ENCODE data around the gene ELP6. TPM values are rescaled to one million over a fixed set of nuclear protein-coding genes. Genes with fewer than 3 reads are reported as not detected.
A peak's percentile ranks its signal among the peaks of the same experiment; 100 is the strongest.

Gene ELP6, protein sequence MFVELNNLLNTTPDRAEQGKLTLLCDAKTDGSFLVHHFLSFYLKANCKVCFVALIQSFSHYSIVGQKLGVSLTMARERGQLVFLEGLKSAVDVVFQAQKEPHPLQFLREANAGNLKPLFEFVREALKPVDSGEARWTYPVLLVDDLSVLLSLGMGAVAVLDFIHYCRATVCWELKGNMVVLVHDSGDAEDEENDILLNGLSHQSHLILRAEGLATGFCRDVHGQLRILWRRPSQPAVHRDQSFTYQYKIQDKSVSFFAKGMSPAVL
- total RNA-seq (2014; rRNA removed; shearing (Covaris generic)): 33.7 and 40.5 TPM in 2 replicates
- polyA plus RNA-seq (2016; fragmentation: Nextera tagmentation; extraction: Ambion mirVana): 41.6 and 42.8 TPM in 2 replicates
- long read RNA-seq, transcript ELP6-206 (6 exons, 1,277 nt): minor isoform, 9 of 68 reads
- long read RNA-seq, transcript ELP6-201 (7 exons, 1,401 nt): major isoform, 26 of 68 reads
- long read RNA-seq, partial matches to known transcripts: 10 of 68 reads
- long read RNA-seq, other reads (novel, unspliced or antisense): 18 of 68 reads

GRCh38 chr3:47513125-47513929, at the start of gene ELP6:
ELP6 (minus strand) TSS chr3:47513712; CDS start chr3:47513590, 122 bp downstream.
- Mint-ChIP-seq H3K27me3 (ENCODE audit: insufficient read depth, low read depth, poor library complexity) (peaks cover 19% of the 10 kb centered on the region), H3K4me1 (peaks cover 7% of the 10 kb centered on the region), H3K36me3 (ENCODE audit: low read depth) (peaks cover 34% of the 10 kb centered on the region), H3K27ac (peak within 1 kb of the TSS; percentile 98), H3K9me3 (no peaks in the 10 kb centered on the region; the same call in 1 of the 3 replicates), H3K4me3 (peak within 1 kb of the TSS; percentile 99)
- Histone ChIP-seq H3K4me3 (peak within 1 kb of the TSS; percentile 59), H3K27me3 (ENCODE audit: insufficient read depth) (no peaks in the 10 kb centered on the region), H4K20me1 (replicated peaks; ENCODE audit: insufficient read depth) (no peaks in the 10 kb centered on the region), H3K36me3 (ENCODE audit: insufficient read depth) (peaks cover 7% of the 10 kb centered on the region; the same call in 1 of the 2 replicates), H3K79me2 (replicated peaks; ENCODE audit: insufficient read depth) (peaks cover 27% of the 10 kb centered on the region), H3K4me1 (ENCODE audit: insufficient read depth) (peaks cover 12% of the 10 kb centered on the region), H2AFZ (peak within 1 kb of the TSS; percentile 52), H3K27ac (ENCODE audit: low read depth) (peak within 1 kb of the TSS; percentile 86), H3K9me2 (ENCODE audit: insufficient read depth) (no peaks in the 10 kb centered on the region), H3F3A (replicated peaks; ENCODE audit: low read depth) (peaks cover 11% of the 10 kb centered on the region; the same call in 1 of the 2 replicates), H3K4me2 (peak within 1 kb of the TSS; percentile 90)
- ATAC-seq (peak; percentile 98), DNase-seq (ENCODE audit: low spot score) (peak; percentile 98)
- TF ChIP-seq, protein P1, sequence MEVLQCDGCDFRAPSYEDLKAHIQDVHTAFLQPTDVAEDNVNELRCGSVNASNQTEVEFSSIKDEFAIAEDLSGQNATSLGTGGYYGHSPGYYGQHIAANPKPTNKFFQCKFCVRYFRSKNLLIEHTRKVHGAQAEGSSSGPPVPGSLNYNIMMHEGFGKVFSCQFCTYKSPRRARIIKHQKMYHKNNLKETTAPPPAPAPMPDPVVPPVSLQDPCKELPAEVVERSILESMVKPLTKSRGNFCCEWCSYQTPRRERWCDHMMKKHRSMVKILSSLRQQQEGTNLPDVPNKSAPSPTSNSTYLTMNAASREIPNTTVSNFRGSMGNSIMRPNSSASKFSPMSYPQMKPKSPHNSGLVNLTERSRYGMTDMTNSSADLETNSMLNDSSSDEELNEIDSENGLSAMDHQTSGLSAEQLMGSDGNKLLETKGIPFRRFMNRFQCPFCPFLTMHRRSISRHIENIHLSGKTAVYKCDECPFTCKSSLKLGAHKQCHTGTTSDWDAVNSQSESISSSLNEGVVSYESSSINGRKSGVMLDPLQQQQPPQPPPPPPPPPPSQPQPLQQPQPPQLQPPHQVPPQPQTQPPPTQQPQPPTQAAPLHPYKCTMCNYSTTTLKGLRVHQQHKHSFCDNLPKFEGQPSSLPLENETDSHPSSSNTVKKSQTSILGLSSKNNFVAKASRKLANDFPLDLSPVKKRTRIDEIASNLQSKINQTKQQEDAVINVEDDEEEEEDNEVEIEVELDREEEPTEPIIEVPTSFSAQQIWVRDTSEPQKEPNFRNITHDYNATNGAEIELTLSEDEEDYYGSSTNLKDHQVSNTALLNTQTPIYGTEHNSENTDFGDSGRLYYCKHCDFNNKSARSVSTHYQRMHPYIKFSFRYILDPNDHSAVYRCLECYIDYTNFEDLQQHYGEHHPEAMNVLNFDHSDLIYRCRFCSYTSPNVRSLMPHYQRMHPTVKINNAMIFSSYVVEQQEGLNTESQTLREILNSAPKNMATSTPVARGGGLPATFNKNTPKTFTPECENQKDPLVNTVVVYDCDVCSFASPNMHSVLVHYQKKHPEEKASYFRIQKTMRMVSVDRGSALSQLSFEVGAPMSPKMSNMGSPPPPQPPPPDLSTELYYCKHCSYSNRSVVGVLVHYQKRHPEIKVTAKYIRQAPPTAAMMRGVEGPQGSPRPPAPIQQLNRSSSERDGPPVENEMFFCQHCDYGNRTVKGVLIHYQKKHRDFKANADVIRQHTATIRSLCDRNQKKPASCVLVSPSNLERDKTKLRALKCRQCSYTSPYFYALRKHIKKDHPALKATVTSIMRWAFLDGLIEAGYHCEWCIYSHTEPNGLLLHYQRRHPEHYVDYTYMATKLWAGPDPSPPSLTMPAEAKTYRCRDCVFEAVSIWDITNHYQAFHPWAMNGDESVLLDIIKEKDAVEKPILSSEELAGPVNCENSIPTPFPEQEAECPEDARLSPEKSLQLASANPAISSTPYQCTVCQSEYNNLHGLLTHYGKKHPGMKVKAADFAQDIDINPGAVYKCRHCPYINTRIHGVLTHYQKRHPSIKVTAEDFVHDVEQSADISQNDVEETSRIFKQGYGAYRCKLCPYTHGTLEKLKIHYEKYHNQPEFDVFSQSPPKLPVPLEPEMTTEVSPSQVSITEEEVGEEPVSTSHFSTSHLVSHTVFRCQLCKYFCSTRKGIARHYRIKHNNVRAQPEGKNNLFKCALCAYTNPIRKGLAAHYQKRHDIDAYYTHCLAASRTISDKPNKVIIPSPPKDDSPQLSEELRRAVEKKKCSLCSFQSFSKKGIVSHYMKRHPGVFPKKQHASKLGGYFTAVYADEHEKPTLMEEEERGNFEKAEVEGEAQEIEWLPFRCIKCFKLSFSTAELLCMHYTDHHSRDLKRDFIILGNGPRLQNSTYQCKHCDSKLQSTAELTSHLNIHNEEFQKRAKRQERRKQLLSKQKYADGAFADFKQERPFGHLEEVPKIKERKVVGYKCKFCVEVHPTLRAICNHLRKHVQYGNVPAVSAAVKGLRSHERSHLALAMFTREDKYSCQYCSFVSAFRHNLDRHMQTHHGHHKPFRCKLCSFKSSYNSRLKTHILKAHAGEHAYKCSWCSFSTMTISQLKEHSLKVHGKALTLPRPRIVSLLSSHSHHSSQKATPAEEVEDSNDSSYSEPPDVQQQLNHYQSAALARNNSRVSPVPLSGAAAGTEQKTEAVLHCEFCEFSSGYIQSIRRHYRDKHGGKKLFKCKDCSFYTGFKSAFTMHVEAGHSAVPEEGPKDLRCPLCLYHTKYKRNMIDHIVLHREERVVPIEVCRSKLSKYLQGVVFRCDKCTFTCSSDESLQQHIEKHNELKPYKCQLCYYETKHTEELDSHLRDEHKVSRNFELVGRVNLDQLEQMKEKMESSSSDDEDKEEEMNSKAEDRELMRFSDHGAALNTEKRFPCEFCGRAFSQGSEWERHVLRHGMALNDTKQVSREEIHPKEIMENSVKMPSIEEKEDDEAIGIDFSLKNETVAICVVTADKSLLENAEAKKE (CRISPR knock-in tag; IDR thresholded peaks at IDR 0.05): no peak
- TF ChIP-seq, protein P2, sequence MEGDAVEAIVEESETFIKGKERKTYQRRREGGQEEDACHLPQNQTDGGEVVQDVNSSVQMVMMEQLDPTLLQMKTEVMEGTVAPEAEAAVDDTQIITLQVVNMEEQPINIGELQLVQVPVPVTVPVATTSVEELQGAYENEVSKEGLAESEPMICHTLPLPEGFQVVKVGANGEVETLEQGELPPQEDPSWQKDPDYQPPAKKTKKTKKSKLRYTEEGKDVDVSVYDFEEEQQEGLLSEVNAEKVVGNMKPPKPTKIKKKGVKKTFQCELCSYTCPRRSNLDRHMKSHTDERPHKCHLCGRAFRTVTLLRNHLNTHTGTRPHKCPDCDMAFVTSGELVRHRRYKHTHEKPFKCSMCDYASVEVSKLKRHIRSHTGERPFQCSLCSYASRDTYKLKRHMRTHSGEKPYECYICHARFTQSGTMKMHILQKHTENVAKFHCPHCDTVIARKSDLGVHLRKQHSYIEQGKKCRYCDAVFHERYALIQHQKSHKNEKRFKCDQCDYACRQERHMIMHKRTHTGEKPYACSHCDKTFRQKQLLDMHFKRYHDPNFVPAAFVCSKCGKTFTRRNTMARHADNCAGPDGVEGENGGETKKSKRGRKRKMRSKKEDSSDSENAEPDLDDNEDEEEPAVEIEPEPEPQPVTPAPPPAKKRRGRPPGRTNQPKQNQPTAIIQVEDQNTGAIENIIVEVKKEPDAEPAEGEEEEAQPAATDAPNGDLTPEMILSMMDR (conservative IDR thresholded peaks at IDR 0.05; ENCODE audit: low read depth in 2 of 2): peak; percentile 46 to 84; a peak in 3 of 4 replicates
- TF ChIP-seq EZH2 (IDR thresholded peaks at IDR 0.05; ENCODE audit: low read depth, unreplicated experiment) (no peak), ZNF114 (CRISPR knock-in tag; IDR thresholded peaks at IDR 0.05) (no peak), EZH2phosphoT487 (IDR thresholded peaks at IDR 0.05; ENCODE audit: unreplicated experiment) (no peak), STAT1 (IDR thresholded peaks at IDR 0.05; ENCODE audit: unreplicated experiment) (no peak), ZNF331 (CRISPR knock-in tag; IDR thresholded peaks at IDR 0.05; ENCODE audit: low read depth) (no peak), CREB1 (CRISPR knock-in tag; IDR thresholded peaks at IDR 0.05; ENCODE audit: low read depth) (peak; percentile 78), POLR2AphosphoS5 (IDR thresholded peaks at IDR 0.05; ENCODE audit: low read depth) (peak; percentile 86), REST (IDR thresholded peaks at IDR 0.05; ENCODE audit: unreplicated experiment) (peak; percentile 5)
- TF ChIP-seq, protein P3, sequence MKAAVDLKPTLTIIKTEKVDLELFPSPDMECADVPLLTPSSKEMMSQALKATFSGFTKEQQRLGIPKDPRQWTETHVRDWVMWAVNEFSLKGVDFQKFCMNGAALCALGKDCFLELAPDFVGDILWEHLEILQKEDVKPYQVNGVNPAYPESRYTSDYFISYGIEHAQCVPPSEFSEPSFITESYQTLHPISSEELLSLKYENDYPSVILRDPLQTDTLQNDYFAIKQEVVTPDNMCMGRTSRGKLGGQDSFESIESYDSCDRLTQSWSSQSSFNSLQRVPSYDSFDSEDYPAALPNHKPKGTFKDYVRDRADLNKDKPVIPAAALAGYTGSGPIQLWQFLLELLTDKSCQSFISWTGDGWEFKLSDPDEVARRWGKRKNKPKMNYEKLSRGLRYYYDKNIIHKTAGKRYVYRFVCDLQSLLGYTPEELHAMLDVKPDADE (IDR thresholded peaks at IDR 0.05): peak; percentile 94

Data from GM23338 (cell line).